ENCODE results near the gene TEX19. TPM values are rescaled to one million over a fixed set of nuclear protein-coding genes. Genes with fewer than 3 reads are reported as not detected.

Gene TEX19
- total RNA-seq, 6 experiments from 2014 or later: 0.10 to 0.14 TPM; not detected in 4

DNA sequence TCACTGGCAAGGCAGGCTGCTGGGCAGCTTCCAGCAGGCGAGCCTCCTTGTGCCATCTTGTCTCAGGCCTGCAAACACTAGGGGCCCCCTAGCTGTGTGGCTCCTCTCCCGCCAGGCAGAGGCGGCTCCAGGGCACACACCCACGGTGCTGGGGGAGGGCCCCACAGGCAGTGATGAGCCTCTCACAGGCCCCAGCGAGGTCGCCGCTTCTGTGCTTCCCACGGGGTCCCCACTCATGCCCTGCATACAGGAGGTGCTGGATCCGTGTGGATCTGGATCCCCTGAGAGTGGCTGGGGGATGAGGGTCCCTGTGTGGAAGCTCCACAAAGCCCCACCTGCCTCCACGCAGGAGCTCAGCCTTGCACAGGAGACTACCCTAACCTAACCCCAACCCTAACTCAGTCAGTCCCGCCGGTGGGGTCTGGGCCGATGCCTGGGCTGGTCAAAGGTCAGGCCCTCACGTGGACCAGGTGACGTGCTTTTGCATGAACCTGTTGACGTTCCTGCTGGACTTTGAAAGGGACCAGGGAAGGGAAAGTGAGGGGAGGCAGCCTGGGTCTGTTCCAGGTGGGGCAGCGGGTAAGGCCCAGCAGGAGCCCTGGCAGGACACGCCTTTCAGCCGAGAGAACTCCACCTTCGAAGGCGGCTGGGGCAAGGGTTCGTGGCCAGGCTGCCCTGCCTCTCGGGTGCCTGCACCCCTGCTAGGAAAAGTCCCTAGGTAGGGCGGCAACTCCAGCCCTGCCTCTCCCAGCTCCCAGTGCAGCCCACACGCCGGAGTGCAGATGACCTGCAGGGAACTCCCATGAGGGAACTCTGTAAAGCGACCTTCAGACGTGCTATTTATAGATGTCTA is 30.7 kb upstream of the TEX19 start:
- no peak overlapping the region for H3K27ac Mint-ChIP-seq
- H3K36me3 Mint-ChIP-seq (ENCODE audit: low read depth): no peaks in the 10 kb centered on the region
- no peak overlapping the region for H3K4me3 Mint-ChIP-seq
- peaks cover 5% of the 10 kb centered on the region; the same call in 1 of the 2 replicates for H3K4me1 Mint-ChIP-seq (ENCODE audit: low read depth)
- no peaks in the 10 kb centered on the region for H3K9me3 Mint-ChIP-seq
- no peak for DNase-seq
- no peak for TF ChIP-seq CTCF (IDR thresholded peaks at IDR 0.05)
- peaks cover 8% of the 10 kb centered on the region for H3K27me3 Mint-ChIP-seq (ENCODE audit: insufficient read depth)

- Mint-ChIP-seq H3K36me3 (ENCODE audit: low read depth) (no peaks in the 10 kb centered on the region), H3K27ac (no peak overlapping the region), H3K4me1 (ENCODE audit: low read depth) (peaks cover 5% of the 10 kb centered on the region; the same call in 1 of the 2 replicates), H3K9me3 (no peaks in the 10 kb centered on the region), H3K4me3 (no peak overlapping the region), H3K27me3 (ENCODE audit: insufficient read depth) (peaks cover 8% of the 10 kb centered on the region)
- TF ChIP-seq CTCF (IDR thresholded peaks at IDR 0.05): no peak
- DNase-seq: no peak
These were observed 30.0 kb upstream of the TEX19 start for GRCh38 chr17:82328994-82329507.

GRCh38 chr17:82329683-82330321 is 29.2 kb upstream of the TEX19 start:
- no peak overlapping the region for H3K27ac Mint-ChIP-seq
- no peaks in the 10 kb centered on the region for H3K9me3 Mint-ChIP-seq
- no peak overlapping the region for H3K4me3 Mint-ChIP-seq
- no peak for TF ChIP-seq CTCF (IDR thresholded peaks at IDR 0.05)
- no peaks in the 10 kb centered on the region for H3K36me3 Mint-ChIP-seq (ENCODE audit: low read depth)
- H3K27me3 Mint-ChIP-seq (ENCODE audit: insufficient read depth): peaks cover 8% of the 10 kb centered on the region
- no peak for DNase-seq
- H3K4me1 Mint-ChIP-seq (ENCODE audit: low read depth): peaks cover 6% of the 10 kb centered on the region

- Mint-ChIP-seq H3K4me1 (ENCODE audit: low read depth) (peaks cover 13% of the 10 kb centered on the region), H3K27ac (no peak overlapping the region), H3K4me3 (no peak overlapping the region), H3K27me3 (ENCODE audit: insufficient read depth) (peaks cover 8% of the 10 kb centered on the region), H3K36me3 (ENCODE audit: low read depth) (no peaks in the 10 kb centered on the region), H3K9me3 (no peaks in the 10 kb centered on the region)
- TF ChIP-seq CTCF (IDR thresholded peaks at IDR 0.05): no peak
- no peak for DNase-seq
These were observed 28.5 kb upstream of the TEX19 start for GRCh38 chr17:82330322-82331239.

DNA sequence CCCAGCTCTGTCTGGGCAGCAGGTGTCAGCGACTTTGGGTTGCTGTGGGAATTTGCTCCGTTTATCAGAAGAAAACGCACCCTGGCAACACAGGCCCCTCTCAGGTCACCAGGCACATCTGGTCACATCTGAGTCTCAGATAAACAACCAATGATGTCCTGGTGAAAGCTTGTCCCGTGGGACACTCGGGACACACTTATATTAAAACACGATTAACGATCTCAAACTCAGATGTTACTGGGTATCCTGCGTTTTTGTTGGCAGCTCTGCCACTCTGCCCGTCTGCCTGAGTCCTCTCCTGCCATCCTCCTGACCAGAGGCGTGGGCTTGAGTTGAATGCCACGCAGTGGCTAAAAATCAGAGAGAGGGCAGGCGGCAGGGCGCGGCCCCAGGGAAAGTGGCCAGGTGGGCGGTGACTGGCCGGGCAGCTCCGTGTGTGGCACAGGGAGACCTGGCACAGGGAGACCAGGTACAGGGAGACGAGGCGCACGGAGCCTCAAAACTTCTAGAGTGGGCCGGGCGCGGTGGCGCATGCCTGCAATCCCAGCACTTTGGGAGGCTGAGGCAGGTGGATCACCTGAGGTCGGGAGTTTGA is 27.6 kb upstream of the TEX19 start:
- no peak for DNase-seq
- no peak overlapping the region for H3K4me3 Mint-ChIP-seq
- no peak for TF ChIP-seq CTCF (IDR thresholded peaks at IDR 0.05)
- H3K4me1 Mint-ChIP-seq (ENCODE audit: low read depth): peaks cover 13% of the 10 kb centered on the region
- H3K36me3 Mint-ChIP-seq (ENCODE audit: low read depth): no peaks in the 10 kb centered on the region
- H3K27ac Mint-ChIP-seq: no peak overlapping the region
- H3K27me3 Mint-ChIP-seq (ENCODE audit: insufficient read depth): peaks cover 6% of the 10 kb centered on the region
- no peaks in the 10 kb centered on the region for H3K9me3 Mint-ChIP-seq

Measured in HFFc6 (cell line).